Panc1 (cell line): ENCODE results near the gene SRRM3. TPM values are rescaled to one million over a fixed set of nuclear protein-coding genes. Genes with fewer than 3 reads are reported as not detected.

Source experiments
- ATAC-seq: fragments of 200-7000 bp; cut with Tn5 transposase; 2 replicates; pipeline ENCODE4 v1.9.1; 2020; ENCODE audit warnings: mild to moderate bottlenecking, moderate library complexity
- BruUV-seq: library from RNA; stranded (reverse); fragments of 400-500 nt; replicated peaks from 2 replicates; lab custom pipeline; 2021; lab: Mats Ljungman, UMichigan
- CTCF ChIA-PET: fragments of 300-600 bp; sonication (Branson Sonifier 250); formaldehyde crosslinking; loops from one replicate; lab custom pipeline; 2022; ENCODE audit warnings: antibody characterized with exemption; lab: Charles Lee
- POLR2A ChIA-PET: fragments of 300-600 bp; sonication (Branson Sonifier 250); formaldehyde crosslinking; loops from one replicate; lab custom pipeline; 2022; ENCODE audit warnings: antibody characterized with exemption; lab: Charles Lee
- DNase-seq: peaks from one replicate; pipeline ENCODE4 v3.0.0-alpha.2; 2010; ENCODE audit warnings: low read depth, low spot score
- H3K27ac ChIP-seq: 2 replicates; pipeline ENCODE4 v1.5.1; 2011; ENCODE audit warnings: mild to moderate bottlenecking, low read length, inconsistent platforms
- H3K27me3 ChIP-seq: fragments of 200-500 bp; sonication (Bioruptor generic); 2 replicates; pipeline ENCODE4 v1.6.0; 2014; ENCODE audit warnings: low read length, inconsistent platforms; ENCODE audit not compliant: control insufficient read depth, insufficient read depth
- H3K36me3 ChIP-seq: fragments of 200-500 bp; sonication (Bioruptor generic); 2 replicates; pipeline ENCODE4 v1.5.1; 2014; ENCODE audit warnings: inconsistent platforms, mild to moderate bottlenecking, low read length, moderate library complexity; ENCODE audit not compliant: control insufficient read depth, insufficient read depth
- H3K4me1 ChIP-seq: 2 replicates; pipeline ENCODE4 v1.5.1; 2011; ENCODE audit warnings: inconsistent platforms, mild to moderate bottlenecking, low read length, moderate library complexity; ENCODE audit not compliant: control insufficient read depth, insufficient read depth
- H3K4me3 ChIP-seq, 2 experiments: 2 replicates each; pipeline ENCODE4 v1.5.1; 2011 to 2012; ENCODE audit warnings: low read depth in 2 of 2, low read length in 2 of 2, mild to moderate bottlenecking in 2 of 2, inconsistent platforms in 1 of 2, moderate library complexity in 1 of 2
- H3K9me3 ChIP-seq: fragments of 200-500 bp; sonication (Bioruptor generic); 2 replicates; pipeline ENCODE4 v1.5.1; 2014; ENCODE audit warnings: low read depth, mild to moderate bottlenecking, inconsistent platforms, low read length, moderate library complexity; ENCODE audit not compliant: control insufficient read depth, insufficient read depth
- CTCF ChIP-seq: fragments of 450-650 bp; IDR thresholded peaks from 2 replicates; pipeline ENCODE4 v1.5.1; 2017; ENCODE audit warnings: mild to moderate bottlenecking
- POLR2AphosphoS5 ChIP-seq: IDR thresholded peaks from 2 replicates; pipeline ENCODE4 v1.6.1; 2012; ENCODE audit warnings: mild to moderate bottlenecking, low read depth, low read length, moderate library complexity
- REST ChIP-seq, 2 experiments: IDR thresholded peaks; 2 replicates each; pipeline ENCODE4 v1.6.1; 2011 to 2012; ENCODE audit warnings: low read depth in 2 of 2, control low read depth in 1 of 2, low read length in 1 of 2, mild to moderate bottlenecking in 1 of 2, moderate library complexity in 1 of 2; ENCODE audit not compliant: insufficient read depth in 1 of 2
- SIN3A ChIP-seq: IDR thresholded peaks from 2 replicates; pipeline ENCODE4 v1.6.1; 2012; ENCODE audit warnings: low read depth, mild to moderate bottlenecking, low read length, moderate library complexity, borderline replicate concordance; ENCODE audit not compliant: insufficient read depth
- TCF7L2 ChIP-seq: IDR thresholded peaks from 2 replicates; pipeline ENCODE4 v1.6.1; 2011; ENCODE audit warnings: mild to moderate bottlenecking, low read depth, low read length, inconsistent platforms
- in situ Hi-C: cut with HindIII; loops from 2 replicates; pipeline ENCODE4 v1.10.0; 2016; ENCODE audit warnings: low sequenced_read_pairs, low pct_unique_long_range_greater_than_20kb
- intact Hi-C: fragments of 100-400 bp; cut with micrococcal nuclease; formaldehyde crosslinking; loops from one replicate; pipeline ENCODE4 v1.10.0; 2022; ENCODE audit not compliant: unreplicated experiment
- total RNA-seq: library from RNA; stranded (reverse); gene quantifications from one replicate; pipeline ENCODE4 v1.2.1, GENCODE V29; 2021; ENCODE audit not compliant: unreplicated experiment

SRRM3 gene
- total RNA-seq, 1 experiment from 2014 or later = 8.5 TPM

- in situ Hi-C loops (no loop called here), intact Hi-C loops (no loop called here)
- no TSS peak for BruUV-seq
- no peak for ATAC-seq
- Histone ChIP-seq H3K27me3 (no peaks in the 10 kb centered on the region), H3K9me3 (no peaks in the 10 kb centered on the region), H3K36me3 (no peaks in the 10 kb centered on the region), H3K4me1 (peaks cover 11% of the 10 kb centered on the region; the same call in 1 of the 2 replicates), H3K4me3 (no peak overlapping the region), H3K27ac (no peak overlapping the region)
- DNase-seq = no peak
- ChIA-PET CTCF (no interaction called here), POLR2A (no interaction called here)
- TF ChIP-seq TCF7L2 = no peak
- no peak for TF ChIP-seq POLR2AphosphoS5
These were observed 70.4 kb downstream of the SRRM3 start for GRCh38 chr7:76272142-76272541.

GRCh38 chr7:76272851-76273497 is 71.3 kb downstream of the SRRM3 start:
- Histone ChIP-seq H3K4me1 (peaks cover 10% of the 10 kb centered on the region; the same call in 1 of the 2 replicates), H3K36me3 (no peaks in the 10 kb centered on the region), H3K4me3 (no peak overlapping the region), H3K27me3 (no peaks in the 10 kb centered on the region), H3K27ac (peak overlapping the region; percentile 11; the same call in 1 of the 2 replicates), H3K9me3 (no peaks in the 10 kb centered on the region)
- ATAC-seq (no peak), DNase-seq (no peak)
- POLR2A ChIA-PET = no interaction called here
- intact Hi-C loops = no loop called here
- CTCF ChIA-PET = no interaction called here
- TF ChIP-seq CTCF (no peak), SIN3A (no peak), REST (IDR thresholded peaks at IDR 0.05; ENCODE audit: insufficient read depth in 1 of 2, low read depth in 2 of 2, low read length in 1 of 2) (no peak), TCF7L2 (no peak), POLR2AphosphoS5 (no peak)
- in situ Hi-C loops = no loop called here
- BruUV-seq = no TSS peak

- intact Hi-C loops = no loop called here
- BruUV-seq = no TSS peak
- CTCF ChIA-PET = no interaction called here
- no peak overlapping the region for H3K27ac ChIP-seq
- no peaks in the 10 kb centered on the region for H3K27me3 ChIP-seq
- in situ Hi-C loops = no loop called here
- ATAC-seq = no peak
- no peaks in the 10 kb centered on the region for H3K9me3 ChIP-seq
- TF ChIP-seq TCF7L2 (no peak), SIN3A (no peak), POLR2AphosphoS5 (no peak), REST (IDR thresholded peaks at IDR 0.05; ENCODE audit: insufficient read depth in 1 of 2, low read depth in 2 of 2, low read length in 1 of 2) (no peak), CTCF (no peak)
- POLR2A ChIA-PET = no interaction called here
- H3K4me3 ChIP-seq = no peak overlapping the region
- no peak for DNase-seq
- H3K36me3 ChIP-seq = no peaks in the 10 kb centered on the region
- peaks cover 7% of the 10 kb centered on the region; the same call in 1 of the 2 replicates for H3K4me1 ChIP-seq
These were observed 71.8 kb downstream of the SRRM3 start for GRCh38 chr7:76273503-76273902.
